HG03060 (cell line): ENCODE measurements around the gene MATN3.
"Not testable (repeated sequence)": the region's sequence is repeated elsewhere in the genome, so short reads cannot be mapped to it uniquely, and the experiment has no call there.

Source experiments
- ATAC-seq: cut with Tn5 transposase; IDR thresholded peaks from one replicate; pipeline ENCODE4 v1.9.1; 2021; ENCODE audit warnings: low read depth, moderate number of reproducible peaks; ENCODE audit not compliant: unreplicated experiment

Gene MATN3, protein sequence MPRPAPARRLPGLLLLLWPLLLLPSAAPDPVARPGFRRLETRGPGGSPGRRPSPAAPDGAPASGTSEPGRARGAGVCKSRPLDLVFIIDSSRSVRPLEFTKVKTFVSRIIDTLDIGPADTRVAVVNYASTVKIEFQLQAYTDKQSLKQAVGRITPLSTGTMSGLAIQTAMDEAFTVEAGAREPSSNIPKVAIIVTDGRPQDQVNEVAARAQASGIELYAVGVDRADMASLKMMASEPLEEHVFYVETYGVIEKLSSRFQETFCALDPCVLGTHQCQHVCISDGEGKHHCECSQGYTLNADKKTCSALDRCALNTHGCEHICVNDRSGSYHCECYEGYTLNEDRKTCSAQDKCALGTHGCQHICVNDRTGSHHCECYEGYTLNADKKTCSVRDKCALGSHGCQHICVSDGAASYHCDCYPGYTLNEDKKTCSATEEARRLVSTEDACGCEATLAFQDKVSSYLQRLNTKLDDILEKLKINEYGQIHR

DNA sequence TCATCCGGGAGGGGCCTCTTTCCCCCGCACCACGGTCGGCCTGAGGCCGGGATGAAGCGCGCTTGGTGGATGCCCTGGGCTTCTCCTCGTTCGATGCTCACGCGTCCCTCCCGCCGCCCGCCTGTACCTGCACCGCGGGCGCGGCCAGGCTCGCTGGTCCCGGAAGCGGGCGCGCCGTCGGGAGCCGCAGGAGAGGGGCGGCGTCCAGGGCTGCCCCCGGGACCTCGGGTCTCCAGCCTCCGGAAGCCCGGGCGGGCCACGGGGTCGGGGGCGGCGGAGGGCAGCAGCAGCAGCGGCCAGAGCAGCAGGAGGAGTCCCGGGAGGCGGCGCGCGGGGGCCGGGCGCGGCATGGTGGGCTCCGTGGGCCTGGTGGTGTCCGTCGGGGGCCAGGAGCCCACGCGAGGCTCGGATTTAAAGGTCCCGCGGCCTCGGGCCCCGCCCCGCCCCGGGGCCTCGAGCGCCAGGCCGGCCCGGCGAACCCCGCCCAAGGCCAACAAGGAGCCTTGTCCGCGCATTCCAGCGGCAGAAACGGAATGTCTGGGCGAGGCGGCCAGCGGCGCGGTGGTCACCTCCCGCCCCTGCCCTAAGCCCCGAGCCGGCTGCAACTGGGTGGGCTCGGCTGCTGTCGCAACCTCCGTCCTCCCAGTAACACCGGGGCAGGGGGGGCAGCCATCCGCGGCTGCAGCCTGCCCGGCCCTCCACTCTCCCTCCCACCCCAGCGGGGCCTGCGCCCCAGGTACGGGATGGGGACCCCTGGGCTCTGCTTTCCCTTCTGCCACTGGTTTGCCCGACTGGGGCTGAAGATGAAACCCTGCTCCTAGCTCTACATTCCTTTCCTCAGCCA, at the start of gene MATN3:
Gene MATN3 (minus strand): TSS at position 387 of the 844 bp plus-strand sequence. CDS start 37 bp downstream, at position 350.
- ATAC-seq, result no peak

DNA sequence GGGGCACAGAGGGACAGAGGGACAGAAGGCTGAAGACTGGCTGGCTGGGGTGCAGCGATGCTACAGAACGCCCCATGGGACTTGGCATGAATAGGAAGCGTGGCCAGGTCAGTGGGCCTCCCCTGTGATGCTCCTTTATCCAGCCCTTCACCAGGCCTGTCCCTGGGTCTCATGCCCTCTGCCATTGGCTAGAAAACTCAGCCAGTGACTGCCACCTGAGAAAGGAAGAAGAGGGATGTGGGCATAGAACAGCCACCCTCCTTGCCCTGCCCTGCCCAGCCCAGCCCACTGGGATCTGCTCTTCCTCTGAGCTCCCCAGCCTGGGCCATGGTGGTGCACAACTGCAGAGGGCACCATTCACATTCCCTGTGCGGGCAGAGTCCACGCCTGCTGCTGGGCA, 49.5 kb upstream of the MATN3 start:
- no peak for ATAC-seq

DNA sequence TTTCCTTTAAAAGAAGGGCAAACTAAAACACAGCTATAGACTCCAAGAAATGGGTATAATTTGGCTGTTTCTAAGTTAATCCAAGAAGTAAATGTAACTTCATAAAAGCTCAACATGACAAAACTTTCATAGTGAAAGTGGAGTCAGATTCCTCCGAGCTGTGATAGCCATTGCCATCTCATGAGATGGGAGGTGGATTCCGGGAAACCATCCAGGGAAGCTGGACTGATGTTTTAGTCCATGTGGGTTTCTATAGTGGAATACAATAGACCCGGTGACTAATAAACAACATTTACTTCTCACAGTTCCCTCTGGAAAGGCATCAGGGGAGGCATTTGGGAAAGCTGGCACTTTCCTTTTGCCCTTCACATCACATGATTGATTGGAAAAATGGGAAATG, 49.0 kb upstream of the MATN3 start:
- ATAC-seq, result no peak

DNA sequence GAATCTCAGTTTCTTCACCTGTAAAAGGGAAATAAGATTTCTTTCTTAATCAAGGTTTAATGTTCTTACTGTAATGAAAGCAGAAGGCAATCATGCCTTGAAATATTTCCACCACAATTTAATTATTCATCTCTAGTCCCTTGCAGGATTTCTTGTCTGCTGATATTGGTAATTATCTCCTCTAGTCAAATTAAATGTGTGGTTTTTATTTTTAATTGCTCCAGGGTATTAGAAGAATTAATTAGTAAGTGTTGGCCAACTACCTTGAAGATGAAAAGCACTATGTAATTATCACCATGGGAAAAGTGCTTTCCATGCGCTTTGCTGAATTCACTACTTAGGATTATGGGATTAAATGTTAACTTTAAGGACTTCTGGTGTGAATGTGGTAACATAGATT, 47.6 kb upstream of the MATN3 start:
- ATAC-seq, result no peak

DNA sequence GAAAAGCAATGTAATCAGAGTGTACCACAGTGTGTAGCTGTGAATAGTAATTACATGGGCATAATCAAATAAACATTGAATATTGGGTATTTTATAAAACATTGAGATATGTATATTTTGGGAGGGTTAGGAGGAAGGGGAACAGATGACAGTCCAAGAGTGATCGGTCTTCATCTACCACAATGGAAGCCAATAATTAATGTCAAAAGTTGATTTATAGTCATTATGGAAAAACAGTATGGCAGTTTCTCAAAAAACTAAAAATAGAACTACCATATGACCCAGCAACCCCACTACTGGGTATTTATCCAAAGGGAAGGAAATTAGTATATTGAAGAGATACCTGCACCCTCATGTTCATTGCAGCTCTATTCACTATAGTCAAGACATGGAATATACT, 44.8 kb upstream of the MATN3 start:
- no peak for ATAC-seq

DNA sequence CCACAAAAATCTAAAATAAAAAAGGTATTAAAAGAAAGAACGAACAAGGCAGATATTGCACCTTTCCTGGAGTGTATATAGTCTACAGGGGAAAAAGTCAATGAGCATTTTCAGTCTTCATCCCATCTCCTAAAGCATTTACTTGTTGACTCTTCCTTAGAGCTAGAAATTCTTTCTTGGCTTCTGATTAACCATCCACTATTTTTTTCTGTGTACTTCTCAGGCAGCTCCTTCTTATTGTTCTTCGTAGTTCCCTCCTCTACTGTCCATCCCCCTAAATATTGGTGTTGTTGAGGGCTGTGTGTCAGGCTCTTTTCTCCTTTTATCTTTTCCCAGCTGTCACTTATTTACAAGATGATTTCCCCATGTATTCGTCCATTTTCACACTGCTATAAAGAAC, 42.5 kb upstream of the MATN3 start:
- no peak for ATAC-seq

DNA sequence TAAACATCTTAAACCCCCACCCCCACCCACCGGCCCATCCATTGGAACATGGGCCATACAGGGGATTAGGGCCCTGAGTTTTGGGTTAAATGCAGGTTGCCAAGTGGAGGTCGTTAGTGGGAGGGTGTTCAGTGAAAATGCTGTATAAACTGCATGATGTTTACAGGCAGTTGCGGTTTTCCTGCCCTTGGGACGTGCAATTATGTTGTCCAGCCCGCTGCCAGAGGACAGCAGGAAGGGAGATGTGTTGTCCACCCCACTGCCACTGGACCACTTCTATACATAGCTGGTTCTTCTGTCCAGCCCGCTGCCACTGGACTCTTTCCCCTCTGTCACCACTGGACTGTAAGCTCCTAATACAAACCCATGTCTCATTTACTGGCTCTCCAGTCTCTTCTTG, 41.7 kb upstream of the MATN3 start:
- no peak for ATAC-seq

DNA sequence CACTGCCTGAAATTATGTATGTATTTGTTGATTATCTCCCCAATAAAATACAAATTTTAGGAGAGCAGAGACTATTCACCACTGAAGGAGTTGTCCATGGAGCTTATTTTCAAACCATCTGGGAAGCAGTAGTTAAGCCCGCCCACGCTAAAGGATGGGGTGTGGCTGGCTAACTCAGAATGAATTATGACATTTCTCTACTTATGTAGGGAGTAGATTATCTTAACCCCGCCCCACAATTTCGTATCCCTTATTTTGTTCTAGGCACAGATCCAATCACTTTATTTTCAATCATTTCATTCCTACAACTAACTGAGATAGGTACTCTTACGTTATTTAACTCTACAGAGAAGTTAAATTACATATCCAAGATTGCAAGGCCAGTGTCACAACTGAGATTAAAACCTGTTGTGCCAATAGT, 40.4 kb upstream of the MATN3 start:
- ATAC-seq, result no peak

DNA sequence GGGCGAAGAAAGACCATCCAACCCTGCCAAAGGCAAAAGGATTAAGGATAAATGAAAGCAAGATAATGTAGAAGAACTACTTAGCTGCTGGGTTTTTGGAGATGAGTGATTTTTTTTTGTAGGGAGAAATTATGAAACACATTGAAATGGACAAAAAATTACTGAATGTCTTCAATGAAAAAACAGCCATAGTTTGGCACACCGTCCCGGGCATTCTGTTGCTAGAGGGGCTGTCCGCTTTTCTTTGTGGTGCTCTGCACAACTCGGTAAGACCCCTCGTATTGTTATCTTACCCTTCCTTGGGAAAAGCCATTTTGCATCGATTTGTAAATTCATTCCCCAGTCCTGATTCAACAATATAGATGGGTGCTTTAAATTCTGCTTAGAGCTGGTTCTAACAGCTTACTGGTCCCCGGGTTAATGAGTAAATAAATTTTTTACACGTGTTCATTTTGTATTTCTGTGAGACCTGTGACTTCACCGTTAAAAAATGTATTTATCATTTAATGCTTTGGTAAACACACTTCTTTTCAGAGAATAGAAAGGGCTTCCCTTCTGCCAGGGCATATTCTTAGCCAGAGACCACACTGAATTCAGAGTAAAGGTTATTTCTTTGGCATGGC, 39.9 kb upstream of the MATN3 start:
- ATAC-seq, result no peak

DNA sequence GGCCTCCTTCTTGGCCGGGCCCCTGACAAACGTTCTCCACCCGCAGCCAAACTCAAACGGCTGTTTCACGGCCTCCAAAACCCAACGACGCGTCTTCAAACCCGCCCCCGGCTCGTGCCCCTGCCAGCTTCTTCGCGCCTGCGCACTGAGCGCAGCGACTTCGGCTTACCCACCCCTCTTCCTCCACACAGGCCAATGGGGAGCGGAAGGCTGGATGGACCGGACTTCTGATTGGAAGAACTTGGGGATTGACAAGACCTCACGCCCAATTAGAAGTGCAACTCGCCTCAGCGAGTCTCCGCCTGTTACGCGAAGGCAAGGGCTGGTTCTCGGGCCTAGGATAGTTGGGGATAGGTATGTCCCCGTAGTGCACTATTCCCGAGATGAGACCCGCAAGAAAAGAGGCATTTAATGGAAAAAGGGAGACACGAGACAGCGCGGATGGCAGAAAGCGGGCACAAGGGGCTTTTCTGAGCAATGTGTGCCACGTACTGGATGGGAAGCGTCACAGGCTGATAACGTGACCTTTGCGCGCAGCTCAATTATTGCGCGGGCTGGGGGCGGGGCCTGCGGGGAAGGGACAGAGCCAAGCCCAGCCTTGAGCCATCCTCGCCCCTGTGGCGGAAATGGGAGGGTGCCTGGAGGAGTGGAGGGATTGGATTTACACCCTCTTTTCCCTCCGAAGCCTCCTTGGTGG, 39.2 kb upstream of the MATN3 start, which contains the start of gene LAPTM4A:
Gene LAPTM4A (minus strand): TSS at position 97 of the 697 bp plus-strand sequence. CDS start 108 bp downstream, outside the sequence.
- peak; percentile 92 for ATAC-seq

DNA sequence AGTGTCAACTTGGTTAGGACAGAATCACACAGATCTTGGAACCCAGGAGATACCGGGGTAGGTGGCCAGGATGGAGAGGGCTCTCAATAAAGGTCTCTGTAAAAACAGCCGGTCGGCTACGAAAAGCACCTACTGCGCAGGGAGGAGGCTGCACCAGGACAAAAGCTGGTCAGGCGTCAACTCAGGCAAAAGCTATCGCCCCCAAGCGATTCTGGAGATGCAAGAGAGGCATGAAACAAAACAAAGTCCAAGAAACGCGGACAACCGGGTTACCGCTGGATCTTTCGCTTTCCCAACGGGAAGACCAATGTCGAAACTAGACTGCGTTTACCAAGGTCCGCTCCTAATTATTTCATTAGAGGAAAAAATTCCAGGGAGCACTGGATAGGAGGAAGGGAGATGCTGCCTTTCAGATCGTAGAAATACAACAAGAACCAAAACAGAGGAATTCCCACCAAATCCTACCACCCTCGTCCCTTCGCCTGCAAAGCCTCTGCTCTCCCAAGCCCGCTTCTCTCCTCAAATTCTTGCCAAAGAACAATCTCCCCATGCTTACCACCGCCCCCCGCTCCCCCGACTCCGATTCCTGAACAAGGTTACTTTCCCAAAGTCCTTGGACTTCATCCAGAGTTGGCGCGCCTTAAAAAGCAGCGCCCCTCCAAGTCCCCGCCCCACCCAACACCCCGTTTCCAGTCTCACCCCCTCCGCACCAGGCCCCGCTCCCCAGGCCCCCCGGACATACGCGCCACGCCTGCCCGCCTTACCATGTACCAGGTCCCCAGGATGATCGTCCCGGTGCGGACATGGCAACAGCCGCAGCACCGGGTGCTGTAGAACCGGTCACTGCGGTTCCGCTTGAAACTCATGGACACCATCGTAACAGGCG, 38.4 kb upstream of the MATN3 start:
- ATAC-seq, result no peak

DNA sequence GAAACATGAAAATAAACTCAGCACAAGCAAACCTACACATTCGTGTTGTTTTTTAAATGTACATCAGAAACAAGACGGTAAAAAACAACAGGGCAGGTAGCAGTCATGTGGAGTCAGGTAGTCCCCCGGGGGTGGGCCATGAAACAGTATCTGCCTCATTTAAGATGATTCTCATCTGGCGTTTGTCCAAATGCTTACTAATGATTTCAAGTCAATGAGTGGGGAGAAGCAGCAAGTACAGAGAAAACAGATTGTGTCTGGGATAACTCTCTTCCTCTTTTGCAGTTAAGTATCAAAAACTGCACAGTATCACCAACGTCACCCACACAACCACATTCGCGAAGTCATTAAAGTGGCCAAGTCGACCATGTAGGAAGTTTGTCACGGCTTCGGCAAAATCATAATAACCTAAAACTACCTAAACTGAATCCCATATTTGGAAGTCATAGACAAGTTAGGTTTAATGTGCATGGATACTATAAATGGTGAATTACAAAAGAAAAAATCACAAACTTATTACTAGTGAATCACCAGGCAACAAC, 37.7 kb upstream of the MATN3 start:
- no peak for ATAC-seq

DNA sequence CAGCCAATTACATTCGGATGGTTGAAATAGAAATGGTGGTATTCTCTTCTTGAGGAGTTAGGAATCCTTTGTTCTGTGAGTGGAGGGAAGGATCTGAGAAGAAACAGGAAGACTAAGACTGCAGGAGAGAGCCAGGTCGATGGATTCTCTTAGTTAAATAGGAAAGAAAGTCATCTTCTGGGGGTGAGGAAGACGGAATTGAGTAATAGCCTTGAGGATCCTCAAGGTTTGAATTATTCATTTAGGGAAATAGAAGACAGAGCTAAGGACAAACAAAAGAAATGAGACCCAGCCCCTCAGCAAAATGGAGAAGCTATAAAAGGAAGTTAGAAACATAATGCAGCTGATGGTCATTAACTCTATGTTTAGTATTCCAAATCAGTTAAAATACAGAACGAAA, 37.2 kb upstream of the MATN3 start:
- ATAC-seq, result no peak

DNA sequence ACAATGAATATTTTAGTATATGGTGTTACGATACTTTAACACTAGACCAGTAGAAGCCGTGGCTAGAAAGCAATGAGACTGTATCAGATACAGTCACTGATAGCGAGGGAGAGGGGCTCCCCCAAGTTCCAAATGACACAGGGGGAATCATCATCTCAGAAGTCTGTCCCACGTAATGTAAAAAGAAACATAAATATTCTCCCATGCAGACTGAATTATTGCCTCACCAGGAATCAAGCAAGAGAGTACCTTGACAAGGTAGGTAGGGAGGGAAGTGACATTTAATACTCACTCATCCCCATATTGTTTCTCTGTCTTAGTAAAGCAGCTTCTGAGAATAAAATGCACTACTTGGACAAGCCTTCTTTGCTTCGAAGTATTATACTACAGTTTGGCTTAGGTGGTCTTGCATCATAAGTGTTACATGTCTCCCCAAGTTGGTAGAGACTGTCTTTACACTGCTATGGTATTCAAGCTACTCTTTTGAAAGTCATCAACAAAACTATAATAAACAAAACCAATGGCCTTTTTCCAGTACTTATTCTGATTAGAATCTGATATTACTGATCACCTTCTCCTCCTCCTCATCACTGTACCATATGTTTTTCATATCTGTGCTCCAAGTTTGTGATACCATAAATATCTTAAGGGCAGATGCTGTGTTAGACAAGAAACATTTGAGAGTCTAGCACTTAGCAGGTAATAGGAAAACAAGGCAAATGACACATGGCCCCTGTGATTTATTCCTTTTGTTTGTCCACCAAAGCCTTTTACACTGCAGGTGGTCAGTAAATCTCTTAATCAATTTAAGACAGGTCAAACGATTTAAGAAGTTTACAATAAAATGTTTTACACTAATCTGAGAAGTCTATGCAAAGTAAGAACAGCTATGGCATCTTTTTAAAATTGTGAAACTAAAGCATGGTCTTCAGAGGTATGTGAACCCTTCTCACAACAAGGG, 36.3 kb upstream of the MATN3 start:
- ATAC-seq, result no peak

DNA sequence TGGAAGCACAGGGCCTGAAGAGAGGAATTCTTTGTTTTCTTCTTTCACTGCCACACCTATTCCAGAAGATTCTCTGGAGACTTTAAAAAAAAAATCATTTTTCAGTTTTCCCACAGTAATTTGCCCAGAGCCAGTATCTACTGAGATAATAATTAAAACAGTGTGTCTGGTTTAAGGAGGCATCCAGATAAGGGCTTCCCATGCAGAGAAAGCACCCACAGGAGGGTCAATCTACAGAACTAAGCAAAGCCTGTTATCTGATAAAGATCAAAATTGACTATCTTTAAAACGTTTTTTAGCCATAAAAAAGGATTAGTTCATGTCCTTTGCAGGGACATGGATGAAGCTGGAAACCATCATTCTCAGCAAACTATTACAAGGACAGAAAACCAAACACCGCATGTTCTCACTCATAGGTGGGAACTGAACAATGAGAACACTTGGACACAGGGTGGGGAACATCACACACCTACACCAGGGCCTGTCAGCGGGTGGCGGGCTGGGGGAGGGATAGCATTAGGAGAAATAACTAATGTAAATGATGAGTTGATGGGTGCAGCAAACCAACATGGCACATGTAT, 33.3 kb upstream of the MATN3 start:
- not testable (repeated sequence) for ATAC-seq

DNA sequence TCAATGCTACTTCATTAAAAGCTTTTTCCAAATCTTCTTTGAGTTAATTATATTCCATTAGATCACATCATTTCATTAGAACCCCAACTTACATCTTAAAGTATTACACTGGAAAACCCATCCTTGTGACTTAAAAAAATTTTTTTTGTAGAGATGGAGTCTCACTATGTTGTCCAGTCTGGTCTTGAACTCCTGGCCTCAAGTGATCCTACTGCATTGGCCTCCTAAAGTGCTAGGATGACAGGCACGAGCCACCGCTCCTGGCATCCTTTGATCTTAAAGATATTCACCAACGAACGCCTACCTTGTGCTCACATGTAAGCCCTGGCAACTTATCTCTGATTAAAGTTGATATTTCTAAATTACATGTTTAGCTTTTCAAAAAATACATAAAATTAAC, 32.3 kb upstream of the MATN3 start:
- ATAC-seq, result no peak

DNA sequence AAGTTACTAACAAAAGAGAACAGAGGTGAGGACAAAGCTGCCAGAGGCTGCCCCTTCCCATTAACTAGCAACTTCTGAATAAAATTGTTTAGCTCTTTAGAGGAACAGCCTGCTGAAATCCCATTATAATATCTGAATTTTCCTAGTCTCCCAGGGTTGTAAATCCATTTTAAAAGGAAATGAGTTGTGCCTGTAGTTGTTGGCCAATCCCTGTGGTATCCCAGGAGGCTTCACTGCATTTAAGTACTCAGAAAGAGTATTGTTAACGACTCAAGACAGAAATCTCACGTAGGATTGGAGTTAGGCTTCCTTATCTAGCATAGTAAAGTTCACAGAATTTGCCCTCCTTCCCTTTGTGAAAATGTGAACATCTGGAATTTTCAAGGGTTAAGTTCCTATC, 30.1 kb upstream of the MATN3 start:
- no peak for ATAC-seq
